Measurements from ENCODE around the gene NDUFB10. TPM values are rescaled to one million over a fixed set of nuclear protein-coding genes. Genes with fewer than 3 reads are reported as not detected.
"Not testable (repeated sequence)": the region's sequence is repeated elsewhere in the genome, so short reads cannot be mapped to it uniquely, and the experiment has no call there.

The NDUFB10 gene
- total RNA-seq, 3 donors from 2014 or later (not counting 1 experiment from before 2014, with no cell fraction given): 54.5 to 61.1 (median 59.5) TPM

GRCh38 chr16:1953734-1954133 lies 5.6 kb upstream of the NDUFB10 start:
- H3K36me3 ChIP-seq (ENCODE audit: control insufficient read depth, insufficient read depth, low read length): no peaks in the 10 kb centered on the region
- H3K4me1 Mint-ChIP-seq: no peaks in the 10 kb centered on the region
- no peak overlapping the region for H3K27ac Mint-ChIP-seq
- no peaks in the 10 kb centered on the region for H3K9me3 ChIP-seq (ENCODE audit: control insufficient read depth, insufficient read depth, low read length)
- intact Hi-C loops (cut with micrococcal nuclease): no loop called here
- H3K27ac ChIP-seq (ENCODE audit: low read length): no peak overlapping the region
- 93% methylated on average over 22 of the region's 22 CpGs for WGBS (ENCODE audit: insufficient coverage)
- H3K4me1 ChIP-seq (ENCODE audit: control insufficient read depth, insufficient read depth, low read length): peaks cover 2% of the 10 kb centered on the region
- no peaks in the 10 kb centered on the region for H3K36me3 Mint-ChIP-seq
- no peak overlapping the region for H3K4me3 Mint-ChIP-seq
- H3K9me3 Mint-ChIP-seq: no peaks in the 10 kb centered on the region
- H3K27me3 Mint-ChIP-seq (ENCODE audit: low read depth in 2 of 2): peaks cover 0 to 3% of the 10 kb centered on the region in 2 donors
- DNase-seq (no peak), ATAC-seq (no peak)
- H3K4me3 ChIP-seq (ENCODE audit: low read length): no peak overlapping the region
- no peaks in the 10 kb centered on the region for H3K27me3 ChIP-seq (ENCODE audit: control insufficient read depth, insufficient read depth, low read length)
- TF ChIP-seq CTCF (IDR thresholded peaks at IDR 0.05): no peak

- not testable (repeated sequence) for H3K9me3 ChIP-seq (ENCODE audit: control insufficient read depth, insufficient read depth, low read length); DNase-seq
Observed at GRCh38 chr16:1957434-1958142, 1.8 kb upstream of the NDUFB10 start.

GRCh38 chr16:1958143-1958491 lies 1.2 kb upstream of the NDUFB10 start:
- Histone ChIP-seq H3K36me3 (ENCODE audit: control insufficient read depth, insufficient read depth, low read length) (peaks cover 16% of the 10 kb centered on the region), H3K4me1 (ENCODE audit: control insufficient read depth, insufficient read depth, low read length) (peaks cover 38% of the 10 kb centered on the region)
- H3K4me3 Mint-ChIP-seq; H3K27me3 ChIP-seq (ENCODE audit: control insufficient read depth, insufficient read depth, low read length); H3K27ac Mint-ChIP-seq; H3K9me3 Mint-ChIP-seq; intact Hi-C loops (cut with micrococcal nuclease); H3K27ac ChIP-seq (ENCODE audit: low read length); H3K9me3 ChIP-seq (ENCODE audit: control insufficient read depth, insufficient read depth, low read length); H3K4me3 ChIP-seq (ENCODE audit: low read length); H3K27me3 Mint-ChIP-seq (ENCODE audit: low read depth in 2 of 2); H3K36me3 Mint-ChIP-seq; ATAC-seq; DNase-seq: not testable (repeated sequence)
- 81% methylated on average over 30 of the region's 30 CpGs for WGBS (ENCODE audit: insufficient coverage)
- H3K4me1 Mint-ChIP-seq: peaks cover 17 to 19% of the 10 kb centered on the region in 2 donors

More at GRCh38 chr16:1957434-1958142, 1.8 kb upstream of the NDUFB10 start:
- peaks cover 13 to 19% of the 10 kb centered on the region in 2 donors for H3K4me1 Mint-ChIP-seq
- ATAC-seq; H3K9me3 Mint-ChIP-seq; H3K27ac Mint-ChIP-seq; H3K4me3 ChIP-seq (ENCODE audit: low read length); H3K27me3 Mint-ChIP-seq (ENCODE audit: low read depth in 2 of 2); H3K36me3 Mint-ChIP-seq; H3K27ac ChIP-seq (ENCODE audit: low read length); H3K4me3 Mint-ChIP-seq; intact Hi-C loops (cut with micrococcal nuclease); H3K27me3 ChIP-seq (ENCODE audit: control insufficient read depth, insufficient read depth, low read length): not testable (repeated sequence)
- Histone ChIP-seq H3K36me3 (ENCODE audit: control insufficient read depth, insufficient read depth, low read length) (peaks cover 11% of the 10 kb centered on the region), H3K4me1 (ENCODE audit: control insufficient read depth, insufficient read depth, low read length) (peaks cover 33% of the 10 kb centered on the region)
- 95% methylated on average over 20 of the region's 22 CpGs for WGBS (ENCODE audit: insufficient coverage)

GRCh38 chr16:1958715-1959268 lies 546 bp upstream of the NDUFB10 start:
- no peaks in the 10 kb centered on the region for H3K27me3 ChIP-seq (ENCODE audit: control insufficient read depth, insufficient read depth, low read length)
- DNase-seq: no peak
- no peaks in the 10 kb centered on the region for H3K9me3 ChIP-seq (ENCODE audit: control insufficient read depth, insufficient read depth, low read length)
- Mint-ChIP-seq H3K27me3 (ENCODE audit: low read depth in 2 of 2) (no peaks in the 10 kb centered on the region), H3K27ac (peak overlapping the region; percentile 56 to 85), H3K4me3 (peak overlapping the region; percentile 91), H3K9me3 (no peaks in the 10 kb centered on the region), H3K4me1 (peaks cover 23 to 24% of the 10 kb centered on the region in 2 donors), H3K36me3 (no peaks in the 10 kb centered on the region)
- WGBS (ENCODE audit: insufficient coverage): 44% methylated on average over 14 of the region's 14 CpGs
- peaks cover 20% of the 10 kb centered on the region for H3K36me3 ChIP-seq (ENCODE audit: control insufficient read depth, insufficient read depth, low read length)
- no peak for TF ChIP-seq CTCF (IDR thresholded peaks at IDR 0.05)
- no peak for ATAC-seq
- peaks cover 45% of the 10 kb centered on the region for H3K4me1 ChIP-seq (ENCODE audit: control insufficient read depth, insufficient read depth, low read length)
- H3K27ac ChIP-seq (ENCODE audit: low read length): no peak overlapping the region
- intact Hi-C loops (cut with micrococcal nuclease): no loop called here
- H3K4me3 ChIP-seq (ENCODE audit: low read length): peak overlapping the region; percentile 7

Measured in natural killer cell (primary cell).